ENCODE results near the gene ESPNL.
"Not testable (repeated sequence)": the region's sequence is repeated elsewhere in the genome, so short reads cannot be mapped to it uniquely, and the experiment has no call there.

ESPNL gene

DNA sequence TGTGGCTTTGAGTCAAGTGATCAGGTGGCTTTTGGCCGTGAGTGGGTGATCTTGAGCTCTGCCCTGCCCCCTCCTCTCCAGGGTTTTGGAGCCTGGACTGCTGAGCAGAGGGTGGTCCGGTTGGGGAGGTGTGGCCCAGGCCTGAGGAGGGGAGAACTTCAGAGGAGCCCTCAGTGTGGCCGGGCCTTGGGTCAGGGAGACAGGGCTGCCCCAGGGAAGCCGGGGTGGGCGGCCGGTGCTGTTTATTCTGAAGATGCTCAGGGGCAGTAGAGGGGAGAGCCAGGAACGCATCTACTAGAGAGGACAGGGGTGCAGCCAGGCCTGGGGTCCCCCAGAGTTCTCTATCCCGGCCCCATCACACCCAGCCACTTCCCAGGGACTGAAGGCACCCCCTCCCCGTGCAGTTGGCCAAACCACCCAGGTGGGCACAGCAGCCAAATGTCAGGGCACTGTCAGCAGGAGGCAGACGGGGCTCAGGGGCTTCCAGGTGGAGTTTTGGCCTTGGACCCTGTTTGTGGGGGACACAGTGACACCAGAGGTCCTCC is 59.6 kb downstream of the ESPNL start:
- no peak for DNase-seq

DNA sequence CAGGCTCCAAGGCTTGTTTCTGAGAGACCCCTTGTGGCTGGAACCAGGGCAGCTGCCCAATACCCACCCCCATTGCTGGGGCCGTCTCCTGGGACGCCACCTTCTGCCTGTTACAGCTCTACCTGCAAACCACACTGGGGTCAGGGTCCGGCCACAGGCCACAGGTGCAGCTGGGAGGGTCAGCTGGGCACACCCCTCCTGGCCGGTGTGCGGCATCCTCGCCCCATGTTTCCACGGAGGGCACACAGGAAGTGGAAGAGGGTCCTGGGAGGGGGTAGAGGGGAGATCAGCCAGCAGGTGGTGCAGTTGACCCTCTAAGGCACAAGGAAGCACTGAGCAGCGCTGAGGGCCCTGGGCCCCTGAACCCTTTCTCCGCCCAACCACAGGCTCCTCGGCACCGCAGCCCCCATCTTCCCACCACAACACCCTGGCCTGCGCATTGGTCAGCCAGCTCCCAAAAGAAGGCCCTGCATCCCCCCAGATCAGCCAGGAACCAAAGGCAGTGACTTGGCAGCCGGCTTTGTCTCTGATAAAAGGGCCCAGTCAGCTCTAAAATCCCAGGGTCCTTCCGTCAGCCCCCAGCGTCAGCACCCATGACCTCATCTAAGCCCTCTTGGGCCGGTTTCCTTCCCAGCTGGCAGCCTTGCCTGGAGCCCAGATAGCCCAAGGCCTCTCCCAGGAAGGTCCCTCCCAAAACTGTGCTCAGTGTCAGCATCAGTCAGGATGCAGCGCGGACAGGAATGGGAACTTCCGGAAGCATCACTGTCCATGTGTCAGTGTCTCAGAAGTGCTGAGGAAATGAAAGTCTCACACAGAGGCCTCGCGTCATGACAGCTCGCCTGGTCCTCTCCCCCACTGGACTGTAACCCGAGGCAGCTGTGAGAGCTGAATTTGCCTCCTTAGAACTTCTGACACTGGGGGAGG is 60.3 kb downstream of the ESPNL start:
- DNase-seq: no peak

GRCh38 chr2:238161291-238162051 is 61.3 kb downstream of the ESPNL start:
- no peak for DNase-seq

DNA sequence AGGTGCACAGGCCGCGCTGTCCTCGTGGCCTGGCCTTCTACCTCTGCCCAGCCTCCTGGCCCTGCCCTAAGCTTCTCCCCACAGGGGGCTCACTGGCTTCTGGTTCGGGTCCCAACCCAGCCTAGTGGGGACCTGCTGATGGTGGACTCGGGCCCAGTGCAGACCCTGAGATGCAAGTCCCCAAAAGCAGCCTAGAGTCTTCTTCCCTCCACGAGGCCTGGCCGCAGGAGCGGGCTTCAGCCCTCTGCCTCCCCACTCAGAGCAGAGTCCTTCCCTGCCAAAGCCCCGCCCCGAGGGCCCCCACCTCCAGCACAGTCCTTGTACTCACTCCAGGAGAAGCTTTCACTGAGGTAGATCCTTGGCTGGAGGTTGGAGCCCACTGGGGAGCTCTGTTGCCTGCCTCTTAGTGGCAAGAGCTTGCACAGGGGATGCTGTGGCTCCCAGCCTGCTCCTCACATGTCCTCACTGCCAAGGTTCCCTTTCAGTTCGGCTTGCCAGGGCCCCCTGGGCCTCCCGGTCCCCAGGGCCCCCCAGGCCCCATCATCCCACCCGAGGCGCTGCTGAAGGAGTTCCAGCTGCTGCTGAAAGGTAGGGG is 62.2 kb downstream of the ESPNL start:
- no peak for DNase-seq

DNA sequence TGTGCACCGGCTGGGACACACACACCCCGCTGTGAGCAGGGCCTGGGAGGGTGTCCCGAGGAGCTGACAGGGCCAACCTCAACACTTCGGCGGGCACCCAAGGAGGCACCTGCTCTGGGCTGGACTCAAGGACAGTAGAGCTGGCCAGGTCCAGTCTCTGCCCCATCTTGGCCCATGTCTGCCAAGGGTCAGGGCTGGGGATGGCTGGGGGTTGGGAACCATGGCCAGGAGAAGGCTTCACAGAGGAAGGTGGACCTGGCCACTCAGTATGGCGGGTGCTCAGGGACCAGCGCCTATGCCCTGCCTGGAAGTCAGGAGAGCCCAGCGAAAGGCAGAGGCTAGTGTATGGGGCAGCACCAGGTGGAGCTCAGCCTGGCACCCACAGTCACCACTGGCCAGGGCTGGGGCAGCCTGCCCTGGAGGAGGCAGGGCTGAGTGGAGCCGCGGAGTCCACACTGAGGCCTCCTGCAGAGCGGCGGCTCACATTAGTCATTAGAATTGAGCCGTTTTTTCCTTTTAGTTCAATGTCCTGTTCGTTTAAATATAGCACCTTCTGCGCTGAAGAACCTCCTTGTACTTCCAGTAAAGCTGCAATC is 62.8 kb downstream of the ESPNL start:
- DNase-seq: no peak

DNA sequence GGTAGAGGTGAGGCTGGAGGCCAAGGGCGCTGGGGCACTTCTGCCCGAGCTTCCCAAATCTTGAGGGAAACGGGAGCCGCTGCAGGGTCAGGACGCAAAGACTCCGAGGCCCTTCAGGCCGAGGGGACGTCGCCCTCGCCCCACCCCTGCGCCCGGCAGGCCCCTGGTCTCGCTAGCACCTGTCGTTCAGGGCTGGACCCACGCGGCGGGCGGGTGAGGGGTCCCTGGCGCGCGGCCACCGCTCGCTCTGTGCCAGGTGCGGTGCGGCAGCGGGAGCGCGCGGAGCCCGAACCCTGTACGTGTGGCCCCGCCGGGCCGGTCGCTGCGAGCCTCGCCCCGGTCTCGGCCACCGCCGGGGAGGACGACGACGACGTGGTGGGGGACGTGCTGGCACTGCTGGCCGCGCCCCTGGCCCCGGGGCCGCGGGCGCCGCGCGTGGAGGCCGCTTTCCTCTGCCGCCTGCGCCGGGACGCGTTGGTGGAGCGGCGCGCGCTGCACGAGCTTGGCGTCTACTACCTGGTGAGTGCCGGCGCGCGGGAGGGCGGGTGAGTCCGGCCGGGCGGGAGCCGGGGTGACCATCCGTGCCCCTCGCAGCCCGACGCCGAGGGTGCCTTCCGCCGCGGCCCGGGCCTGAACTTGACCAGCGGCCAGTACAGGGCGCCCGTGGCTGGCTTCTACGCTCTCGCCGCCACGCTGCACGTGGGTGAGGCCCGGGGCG is 63.5 kb downstream of the ESPNL start:
- no peak for DNase-seq

- DNase-seq: no peak
These were observed 64.8 kb downstream of the ESPNL start for GRCh38 chr2:238164906-238165287.

GRCh38 chr2:238165288-238165921 is 65.3 kb downstream of the ESPNL start:
- DNase-seq: no peak

DNA sequence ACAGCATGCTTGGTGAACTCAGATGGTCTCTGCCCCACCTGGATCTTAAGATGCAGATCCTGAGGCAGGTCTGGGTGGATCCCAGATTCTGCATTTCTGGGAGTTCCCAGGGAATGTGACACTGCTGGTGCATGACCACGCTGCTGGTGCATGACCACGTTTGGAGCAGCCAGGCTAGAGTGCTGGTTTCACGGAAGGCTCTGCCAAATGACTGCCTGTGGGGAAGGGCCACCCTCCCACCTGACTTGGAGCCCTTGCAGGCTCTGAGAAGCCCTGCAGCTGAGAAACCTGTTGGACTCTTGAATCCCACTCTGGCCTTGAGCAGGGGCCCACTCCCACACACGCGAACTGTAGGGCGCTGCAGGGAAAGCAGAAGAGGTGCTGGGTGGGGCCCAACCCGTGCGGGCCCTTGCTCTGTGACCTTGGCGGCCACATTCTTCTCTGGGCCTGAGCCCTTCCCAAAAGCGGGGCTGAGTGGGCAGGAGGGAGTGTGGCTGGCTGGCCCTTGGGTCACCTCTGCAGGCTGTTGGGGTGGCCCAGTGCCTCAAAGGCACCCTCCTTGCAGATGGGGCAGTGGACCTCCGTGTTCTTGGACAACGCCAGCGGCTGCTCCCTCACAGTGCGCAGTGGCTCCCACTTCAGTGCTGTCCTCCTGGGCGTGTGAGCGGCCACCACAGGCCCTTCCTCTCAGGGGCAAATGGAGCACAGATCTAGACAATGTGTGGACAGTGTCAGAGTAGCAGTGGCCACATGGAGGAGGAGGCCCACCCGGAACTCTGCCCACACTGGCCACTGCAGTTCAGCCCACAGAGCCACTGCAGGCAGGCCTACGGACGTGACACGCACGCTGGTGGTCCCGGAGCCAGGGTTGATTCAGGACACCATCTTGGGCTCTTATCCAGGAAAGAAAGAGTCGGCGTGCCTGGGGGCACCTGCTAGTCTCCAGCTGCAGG is 66.5 kb downstream of the ESPNL start:
- DNase-seq: no peak

GRCh38 chr2:238167344-238167715 is 67.2 kb downstream of the ESPNL start:
- no peak for DNase-seq

DNA sequence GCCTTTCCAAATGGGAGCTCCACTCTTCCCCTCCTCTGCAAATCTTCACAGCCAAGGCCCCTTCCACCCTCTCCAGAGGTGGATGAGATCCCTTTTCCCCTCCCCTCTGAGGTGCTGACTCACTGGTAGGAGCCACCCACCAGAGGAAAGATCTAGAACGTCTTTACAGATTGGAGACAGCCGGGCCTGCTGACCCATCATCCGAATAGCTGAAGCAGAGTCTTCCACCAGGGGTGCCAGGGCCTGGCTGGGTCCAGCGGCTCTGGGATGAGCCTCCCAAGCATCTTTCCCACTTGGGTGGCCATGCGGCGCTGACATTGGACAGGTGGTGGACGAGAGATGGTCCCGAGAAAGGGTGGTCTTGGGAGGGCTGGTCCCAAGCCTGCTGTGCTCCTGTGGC is 67.6 kb downstream of the ESPNL start:
- no peak for DNase-seq

- DNase-seq: no peak
These were observed 68.3 kb downstream of the ESPNL start for GRCh38 chr2:238168196-238169047.

GRCh38 chr2:238169048-238169707 is 69.0 kb downstream of the ESPNL start:
- DNase-seq: no peak

DNA sequence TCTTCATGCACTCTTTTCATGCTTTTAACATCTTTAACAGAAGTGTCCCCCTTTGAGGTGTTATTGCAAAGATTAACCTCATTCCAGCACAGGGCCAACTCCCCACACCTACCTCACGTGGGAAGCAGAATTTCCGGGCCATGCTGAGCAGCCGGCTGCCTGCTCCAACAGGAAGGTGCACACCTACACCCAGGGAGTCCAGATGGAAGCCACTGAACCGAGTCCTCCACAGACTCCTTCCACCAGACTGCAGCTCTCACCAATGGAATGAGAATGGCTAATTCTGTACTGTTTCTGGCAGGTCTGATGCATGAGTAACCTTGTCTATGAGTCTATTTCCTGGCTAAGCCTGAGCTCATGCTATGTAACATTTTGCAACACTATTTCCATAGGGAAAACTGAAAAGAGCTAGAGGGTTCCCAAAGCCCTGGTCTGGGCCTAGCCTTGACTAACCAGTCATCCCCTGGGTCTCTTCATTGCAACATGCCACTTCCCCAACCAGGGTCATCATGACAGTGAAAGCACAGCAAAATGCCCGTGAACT is 69.6 kb downstream of the ESPNL start:
- DNase-seq: no peak

DNA sequence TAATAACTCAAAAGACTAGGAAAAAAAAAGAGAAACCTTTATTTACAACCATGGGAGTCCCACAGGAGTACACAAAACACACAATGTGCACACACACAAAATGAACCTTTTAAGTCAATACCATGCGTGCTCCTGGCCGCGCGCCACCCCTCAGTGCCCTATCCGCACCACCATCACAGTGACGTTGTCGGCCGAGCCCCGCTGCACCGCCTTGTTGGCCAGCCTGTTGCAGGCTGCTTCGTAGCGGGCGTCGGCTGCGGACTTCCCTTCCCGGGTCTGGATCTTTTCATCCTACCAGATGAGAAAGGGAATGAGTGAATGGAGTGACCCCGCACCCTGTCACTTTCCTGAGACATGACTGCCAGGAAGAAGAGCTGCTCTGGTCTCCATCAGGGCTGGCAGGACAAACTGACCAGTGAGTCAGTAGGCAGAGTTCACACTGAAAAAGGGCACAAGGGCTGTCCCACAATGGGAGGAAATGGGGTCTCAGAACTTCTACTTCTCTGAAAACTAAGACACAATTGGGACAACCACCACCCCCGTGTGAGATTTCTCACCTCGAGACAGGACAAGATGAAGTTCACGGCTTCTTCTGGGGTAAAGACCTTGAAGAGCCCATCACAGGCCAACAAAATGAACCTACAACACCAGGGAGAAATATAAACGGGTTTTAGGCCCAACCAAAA is 70.4 kb downstream of the ESPNL start:
- DNase-seq: no peak

DNA sequence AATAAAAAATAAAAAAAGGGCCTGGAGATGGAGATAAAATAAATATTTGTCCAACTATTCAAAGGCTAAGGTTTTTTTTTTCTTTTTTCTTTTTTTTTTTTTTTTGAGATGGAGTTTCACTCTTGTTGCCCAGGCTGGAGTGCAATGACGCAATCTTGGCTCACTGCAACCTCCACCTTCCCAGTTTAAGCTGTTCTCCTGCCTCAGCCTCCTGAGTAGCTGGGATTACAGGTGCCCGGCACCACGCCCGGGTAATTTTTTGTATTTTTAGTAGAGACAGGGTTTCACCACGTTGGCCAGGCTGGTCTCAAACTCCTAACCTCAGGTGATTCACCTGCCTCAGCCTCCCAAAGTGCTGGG is 70.9 kb downstream of the ESPNL start:
- not testable (repeated sequence) for DNase-seq

DNA sequence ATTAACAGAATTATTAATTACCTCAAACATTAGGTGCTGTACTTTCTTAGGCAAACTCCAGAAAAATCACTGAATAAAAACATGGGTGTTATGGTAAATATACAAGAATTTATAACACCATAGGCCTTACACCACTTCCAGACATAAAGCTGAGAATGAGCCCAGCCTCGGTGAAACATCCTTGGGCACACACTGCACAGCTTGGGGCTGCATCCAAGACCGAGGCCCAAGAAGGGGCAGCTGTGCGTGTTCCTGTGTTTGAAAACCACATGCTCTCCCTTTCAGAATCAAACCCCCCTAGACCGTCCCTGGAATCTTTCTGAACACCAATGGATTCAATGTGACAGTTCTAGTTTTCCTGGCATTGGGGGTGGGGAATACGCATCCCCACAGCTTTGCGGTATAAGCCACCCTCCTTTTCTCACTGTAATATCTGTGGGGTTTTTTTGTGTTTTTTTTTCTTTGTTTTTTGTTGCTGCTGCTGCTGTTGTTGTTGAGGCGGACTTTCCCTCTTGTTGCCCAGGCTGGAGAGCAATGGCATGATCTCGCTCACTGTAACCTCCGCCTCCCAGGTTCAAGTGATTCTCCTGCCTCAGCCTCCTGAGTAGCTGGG is 71.5 kb downstream of the ESPNL start:
- no peak for DNase-seq

- DNase-seq: no peak
These were observed 72.3 kb downstream of the ESPNL start for GRCh38 chr2:238172439-238172838.
